Transverse colon (tissue), 4 donors: ENCODE data around the gene IFT80. TPM values are rescaled to one million over a fixed set of nuclear protein-coding genes. Genes with fewer than 3 reads are reported as not detected.

Experiments used
- DNase-seq: peaks from one replicate; pipeline ENCODE4 v3.0.0-alpha.2; 2019
- H3K27ac ChIP-seq, 4 donors: fragments of 200-600 bp; sonication (generic); 2 replicates each; pipeline ENCODE4 v1.5.1; 2016 to 2018; ENCODE audit warnings: inconsistent platforms in 4 of 4
- H3K27me3 ChIP-seq: fragments of 200-600 bp; sonication (generic); 2 replicates; pipeline ENCODE4 v1.5.1; 2017; ENCODE audit warnings: inconsistent platforms
- H3K36me3 ChIP-seq, 4 donors: fragments of 200-600 bp; sonication (generic); 2 replicates each; pipeline ENCODE4 v1.5.1; 2017 to 2019; ENCODE audit warnings: inconsistent platforms in 4 of 4
- H3K4me1 ChIP-seq, 4 donors: fragments of 200-600 bp; sonication (generic); 2 replicates each; pipeline ENCODE4 v1.5.1; 2017 to 2020; ENCODE audit warnings: inconsistent platforms in 4 of 4
- H3K4me3 ChIP-seq, 4 donors: fragments of 200-600 bp; sonication (generic); 1 replicate in 1 of 4; 2 replicates in 3 of 4; pipeline versions ENCODE4 v1.5.1 to v1.6.1; 2017 to 2019; ENCODE audit warnings: inconsistent platforms in 4 of 4
- H3K9me3 ChIP-seq, 2 donors: fragments of 200-600 bp; sonication (generic); 2 replicates each; pipeline ENCODE4 v1.5.1; 2017 to 2019; ENCODE audit warnings: inconsistent platforms in 2 of 2
- CTCF ChIP-seq, 5 experiments: fragments of 200-600 bp in 3 of 5; fragments of 450-650 bp in 2 of 5; sonication (generic) in 3 of 5; IDR thresholded peaks; 1 replicate in 2 of 5; 2 replicates in 3 of 5; pipeline ENCODE4 v1.5.1; 2016 to 2017; ENCODE audit warnings: antibody characterized with exemption in 5 of 5, inconsistent platforms in 3 of 5, mild to moderate bottlenecking in 2 of 5, moderate library complexity in 1 of 5
- EP300 ChIP-seq: sonication (generic); formaldehyde crosslinking; IDR thresholded peaks from one replicate; pipeline ENCODE4 v1.6.1; 2017; ENCODE audit warnings: antibody characterized with exemption, low read depth
- POLR2A ChIP-seq: fragments of 450-650 bp; IDR thresholded peaks from one replicate; pipeline ENCODE4 v1.6.1; 2016; ENCODE audit warnings: antibody characterized with exemption, mild to moderate bottlenecking, moderate library complexity
- POLR2AphosphoS5 ChIP-seq, 3 donors: sonication (generic); formaldehyde crosslinking; IDR thresholded peaks; one replicate each; pipeline ENCODE4 v1.6.1; 2016; ENCODE audit warnings: antibody characterized with exemption in 3 of 3
- WGBS, 2 donors: methylation state at CpG; one replicate each; pipeline ENCODE4 v1.1.5; 2018; ENCODE audit warnings: low coverage in 1 of 2; 5-methylcytosine and 5-hydroxymethylcytosine counted together
- in situ Hi-C, 4 donors: fragments of 200-750 bp; cut with MboI; loops; one replicate each; pipeline versions ENCODE4 v1.15.0 to v1.15.1; 2017; ENCODE audit warnings: low sequenced_read_pairs in 3 of 4, low pct_ligation_motif_present in 1 of 4, low pct_unique_long_range_greater_than_20kb in 1 of 4
- intact Hi-C: fragments of 100-400 bp; cut with DNase I; formaldehyde crosslinking; loops from one replicate; pipeline ENCODE4 v1.15.1; 2023; ENCODE audit warnings: low total_unique reads
- total RNA-seq, 4 donors: library from RNA; depleted of rRNA; stranded (reverse); fragments of >200 nt; gene quantifications; one replicate each; pipeline ENCODE4 v1.1.0, GENCODE V29; 2016

Gene IFT80
- total RNA-seq, 4 donors from 2014 or later, result 0.37 to 78.8 (median 19.7) TPM

- Histone ChIP-seq H3K27me3 (peaks cover 40% of the 10 kb centered on the region), H3K9me3 (no peaks in the 10 kb centered on the region), H3K36me3 (no peaks in the 10 kb centered on the region), H3K27ac (peak overlapping the region in 3 of 4 donors; percentile 69 to 73 (median 70)), H3K4me1 (peaks cover 0 to 18% (median 11%) of the 10 kb centered on the region in 4 donors), H3K4me3 (peak overlapping the region; percentile 40 to 69 (median 55))
- in situ Hi-C loops (no loop called here), intact Hi-C loops (loop anchor here (2.0 to 10.0 kb wide), 3 partner anchors 27 to 61 kb away; no protein-coding TSS in a partner anchor)
- no peak for TF ChIP-seq CTCF (IDR thresholded peaks at IDR 0.05)
- peak in 1 of 3 donors; percentile 53 for TF ChIP-seq POLR2AphosphoS5 (IDR thresholded peaks at IDR 0.05)
- 3% methylated on average over 61 of the region's 87 CpGs; no CpG with 5 or more reads in 1 of the 2 donors for WGBS, 2 donors
- DNase-seq, result peak; percentile 10
These were observed 172.8 kb downstream of the IFT80 start for GRCh38 chr3:160226026-160226907.

- TF ChIP-seq POLR2AphosphoS5 (IDR thresholded peaks at IDR 0.05) (no peak), CTCF (IDR thresholded peaks at IDR 0.05) (peak in 1 of 5 experiments; percentile 18)
- intact Hi-C loops, result loop anchor here (2.0 to 10.0 kb wide), 3 partner anchors 27 to 61 kb away; no protein-coding TSS in a partner anchor
These were observed 173.6 kb downstream of the IFT80 start, which contains the start of gene C3orf80 for GRCh38 chr3:160225176-160226025. TSS of gene C3orf80 (plus strand) at chr3:160225422. CDS start at chr3:160225636, 214 bp downstream.

GRCh38 chr3:160224811-160225175 is 174.2 kb downstream of the IFT80 start:
- in situ Hi-C loops (no loop called here), intact Hi-C loops (loop anchor here (5.0 to 10.0 kb wide), 2 partner anchors 42 to 60 kb away; no protein-coding TSS in a partner anchor)
- Histone ChIP-seq H3K27ac (peak overlapping the region; percentile 30 to 73 (median 70)), H3K9me3 (no peaks in the 10 kb centered on the region), H3K36me3 (no peaks in the 10 kb centered on the region), H3K4me3 (peak overlapping the region; percentile 40 to 69 (median 55)), H3K27me3 (peaks cover 40% of the 10 kb centered on the region), H3K4me1 (peaks cover 0 to 22% (median 11%) of the 10 kb centered on the region in 4 donors)
- 19% methylated on average over 16 of the region's 16 CpGs; no CpG with 5 or more reads in 1 of the 2 donors for WGBS, 2 donors
- no peak for TF ChIP-seq CTCF (IDR thresholded peaks at IDR 0.05)
- no peak for TF ChIP-seq EP300
- TF ChIP-seq POLR2A, result no peak
- no peak for TF ChIP-seq POLR2AphosphoS5 (IDR thresholded peaks at IDR 0.05)
- DNase-seq, result no peak

More at GRCh38 chr3:160225176-160226025, 173.6 kb downstream of the IFT80 start, which contains the start of gene C3orf80:
- DNase-seq, result peak; percentile 53
- Histone ChIP-seq H3K4me1 (peaks cover 0 to 22% (median 11%) of the 10 kb centered on the region in 4 donors), H3K27me3 (peaks cover 40% of the 10 kb centered on the region), H3K36me3 (no peaks in the 10 kb centered on the region), H3K9me3 (no peaks in the 10 kb centered on the region), H3K27ac (peak within 1 kb of the TSS; percentile 30 to 73 (median 70)), H3K4me3 (peak within 1 kb of the TSS; percentile 40 to 69 (median 55))
- in situ Hi-C loops, result no loop called here
- 0% methylated on average over 54 of the region's 104 CpGs; no CpG with 5 or more reads in 1 of the 2 donors for WGBS, 2 donors
